Loucy (cell line): ENCODE measurements around the gene SLAMF1.

Experiments used
- H2AFZ ChIP-seq: fragments of 200-600 bp; sonication (generic); 2 replicates; pipeline ENCODE4 v1.6.0; 2016; ENCODE audit warnings: antibody characterized with exemption, mild to moderate bottlenecking, low read length, moderate library complexity
- H3F3A ChIP-seq: fragments of 200-600 bp; 2 replicates; pipeline ENCODE4 v1.6.0; 2016; ENCODE audit warnings: antibody characterized with exemption, low read depth, mild to moderate bottlenecking
- H3K27me3 ChIP-seq: fragments of 200-600 bp; sonication (generic); 2 replicates; pipeline ENCODE4 v1.6.1; 2014; ENCODE audit warnings: low read length, mild to moderate bottlenecking; ENCODE audit not compliant: insufficient read depth, poor library complexity, severe bottlenecking
- H3K36me3 ChIP-seq: fragments of 200-600 bp; sonication (generic); 2 replicates; pipeline ENCODE4 v1.6.1; 2016; ENCODE audit warnings: low read length; ENCODE audit not compliant: insufficient read depth
- H3K4me1 ChIP-seq: fragments of 200-600 bp; sonication (generic); 2 replicates; pipeline ENCODE4 v1.5.1; 2014; ENCODE audit warnings: low read length, mild to moderate bottlenecking; ENCODE audit not compliant: insufficient read depth, poor library complexity, severe bottlenecking
- H3K4me2 ChIP-seq: fragments of 200-600 bp; sonication (generic); 2 replicates; pipeline ENCODE4 v1.6.0; 2014; ENCODE audit warnings: antibody characterized with exemption, low read length, low read depth, mild to moderate bottlenecking; ENCODE audit not compliant: poor library complexity, severe bottlenecking
- H3K4me3 ChIP-seq: fragments of 200-600 bp; sonication (generic); 2 replicates; pipeline ENCODE4 v1.5.1; 2014; ENCODE audit warnings: low read length, mild to moderate bottlenecking, mixed read lengths; ENCODE audit not compliant: poor library complexity, severe bottlenecking
- H3K79me2 ChIP-seq: fragments of 200-600 bp; sonication (generic); 2 replicates; pipeline ENCODE4 v1.6.1; 2014; ENCODE audit warnings: low read length; ENCODE audit not compliant: insufficient read depth
- H3K9ac ChIP-seq: fragments of 200-600 bp; sonication (generic); 2 replicates; pipeline ENCODE4 v1.6.0; 2014; ENCODE audit warnings: mild to moderate bottlenecking, low read depth, low read length, moderate library complexity; ENCODE audit not compliant: poor library complexity, severe bottlenecking
- H3K9me2 ChIP-seq: fragments of 200-600 bp; sonication (generic); replicated peaks from 2 replicates; pipeline ENCODE4 v1.6.1; 2016; ENCODE audit warnings: low read depth, low read length, mixed read lengths
- H3K9me3 ChIP-seq: fragments of 200-600 bp; sonication (generic); 2 replicates; pipeline ENCODE4 v1.6.1; 2014; ENCODE audit warnings: mild to moderate bottlenecking, antibody characterized with exemption, low read length, low read depth; ENCODE audit not compliant: insufficient read depth
- H4K20me1 ChIP-seq: fragments of 200-600 bp; sonication (generic); 2 replicates; pipeline ENCODE4 v1.6.0; 2014; ENCODE audit warnings: antibody characterized with exemption, low read length, mild to moderate bottlenecking; ENCODE audit not compliant: insufficient read depth, poor library complexity, severe bottlenecking
- EZH2phosphoT487 ChIP-seq: fragments of 200-600 bp; IDR thresholded peaks from 2 replicates; pipeline ENCODE4 v1.6.1; 2018; ENCODE audit warnings: antibody characterized with exemption, mild to moderate bottlenecking, moderate library complexity, borderline replicate concordance
- TF ChIP-seq, protein P1 (sequence below): fragments of 200-600 bp; sonication (generic); conservative IDR thresholded peaks from 2 replicates; pipeline ENCODE4 v1.5.1; 2014; ENCODE audit warnings: mild to moderate bottlenecking, antibody characterized with exemption, low read length

The SLAMF1 gene

GRCh38 chr1:160651433-160652064 is 4.7 kb upstream of the SLAMF1 start:
- no peak overlapping the region for H2AFZ ChIP-seq
- TF ChIP-seq, protein P1, sequence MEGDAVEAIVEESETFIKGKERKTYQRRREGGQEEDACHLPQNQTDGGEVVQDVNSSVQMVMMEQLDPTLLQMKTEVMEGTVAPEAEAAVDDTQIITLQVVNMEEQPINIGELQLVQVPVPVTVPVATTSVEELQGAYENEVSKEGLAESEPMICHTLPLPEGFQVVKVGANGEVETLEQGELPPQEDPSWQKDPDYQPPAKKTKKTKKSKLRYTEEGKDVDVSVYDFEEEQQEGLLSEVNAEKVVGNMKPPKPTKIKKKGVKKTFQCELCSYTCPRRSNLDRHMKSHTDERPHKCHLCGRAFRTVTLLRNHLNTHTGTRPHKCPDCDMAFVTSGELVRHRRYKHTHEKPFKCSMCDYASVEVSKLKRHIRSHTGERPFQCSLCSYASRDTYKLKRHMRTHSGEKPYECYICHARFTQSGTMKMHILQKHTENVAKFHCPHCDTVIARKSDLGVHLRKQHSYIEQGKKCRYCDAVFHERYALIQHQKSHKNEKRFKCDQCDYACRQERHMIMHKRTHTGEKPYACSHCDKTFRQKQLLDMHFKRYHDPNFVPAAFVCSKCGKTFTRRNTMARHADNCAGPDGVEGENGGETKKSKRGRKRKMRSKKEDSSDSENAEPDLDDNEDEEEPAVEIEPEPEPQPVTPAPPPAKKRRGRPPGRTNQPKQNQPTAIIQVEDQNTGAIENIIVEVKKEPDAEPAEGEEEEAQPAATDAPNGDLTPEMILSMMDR: no peak
- peak; percentile 55; the same call in 1 of the 2 replicates for TF ChIP-seq EZH2phosphoT487
- peaks cover 69% of the 10 kb centered on the region for H3K4me1 ChIP-seq
- H3K27me3 ChIP-seq: no peaks in the 10 kb centered on the region
- H3K4me3 ChIP-seq: peak overlapping the region; percentile 19
- H3K79me2 ChIP-seq: no peaks in the 10 kb centered on the region
- no peaks in the 10 kb centered on the region for H4K20me1 ChIP-seq
- no peaks in the 10 kb centered on the region for H3K36me3 ChIP-seq
- no peaks in the 10 kb centered on the region for H3K9me2 ChIP-seq
- H3K4me2 ChIP-seq: peak overlapping the region; percentile 60
- H3K9ac ChIP-seq: peak overlapping the region; percentile 6
- 0 out of 2 replicates have a peak, but pooled peaks cover 3% of the 10 kb centered on the region for H3F3A ChIP-seq
- H3K9me3 ChIP-seq: no peaks in the 10 kb centered on the region

- peak overlapping the region; percentile 36 for H3K4me2 ChIP-seq
- H3K27me3 ChIP-seq: no peaks in the 10 kb centered on the region
- H3K9me2 ChIP-seq: no peaks in the 10 kb centered on the region
- no peak overlapping the region for H3K9ac ChIP-seq
- no peaks in the 10 kb centered on the region for H3F3A ChIP-seq
- H3K4me1 ChIP-seq: peaks cover 31% of the 10 kb centered on the region
- H3K79me2 ChIP-seq: no peaks in the 10 kb centered on the region
- TF ChIP-seq, protein P1: no peak
- no peak for TF ChIP-seq EZH2phosphoT487
- H3K36me3 ChIP-seq: no peaks in the 10 kb centered on the region
- no peaks in the 10 kb centered on the region for H3K9me3 ChIP-seq
- H3K4me3 ChIP-seq: no peak overlapping the region
- no peaks in the 10 kb centered on the region for H4K20me1 ChIP-seq
- H2AFZ ChIP-seq: no peak overlapping the region
Observed at GRCh38 chr1:160647329-160647720, 481 bp upstream of the SLAMF1 start.

DNA sequence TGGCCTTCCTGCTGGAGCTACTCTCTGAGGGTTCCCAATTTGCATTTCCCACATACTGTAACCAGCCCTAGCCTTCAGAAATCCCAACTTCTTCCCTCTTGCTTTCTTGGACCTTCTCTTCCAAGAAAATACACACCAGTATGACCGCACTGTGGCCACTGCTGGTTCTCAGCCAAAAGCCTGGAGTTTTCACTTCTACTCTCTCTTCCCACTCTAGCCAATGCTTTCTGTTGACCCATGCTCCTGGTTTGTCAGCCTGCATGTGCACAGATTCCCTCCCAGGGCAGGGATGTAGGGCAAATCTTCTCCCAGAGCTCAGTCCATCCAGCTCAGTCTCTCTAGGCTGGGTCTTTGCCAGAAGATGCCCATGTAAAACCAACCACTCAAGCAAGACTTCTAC is 664 bp downstream of the SLAMF1 start:
- Histone ChIP-seq H4K20me1 (no peaks in the 10 kb centered on the region), H3K4me3 (no peak overlapping the region), H3K36me3 (no peaks in the 10 kb centered on the region), H3K4me1 (peaks cover 26% of the 10 kb centered on the region), H3K27me3 (no peaks in the 10 kb centered on the region), H3K9ac (no peak overlapping the region), H3K79me2 (no peaks in the 10 kb centered on the region), H2AFZ (no peak overlapping the region), H3K4me2 (no peak overlapping the region), H3K9me3 (no peaks in the 10 kb centered on the region), H3K9me2 (no peaks in the 10 kb centered on the region), H3F3A (no peaks in the 10 kb centered on the region)
- TF ChIP-seq, protein P1: no peak
- no peak for TF ChIP-seq EZH2phosphoT487
